Heart left ventricle (tissue), 16 donors: ENCODE measurements around the gene PASK. TPM values are rescaled to one million over a fixed set of nuclear protein-coding genes. Genes with fewer than 3 reads are reported as not detected.

Experiments
- ATAC-seq, 4 donors: fragments of 200-7000 bp; cut with Tn5 transposase; one replicate each; pipeline ENCODE4 v1.9.1; 2020 to 2022; ENCODE audit warnings: moderate library complexity in 4 of 4, mild to moderate bottlenecking in 3 of 4, moderate number of reproducible peaks in 1 of 4
- DNase-seq, 5 donors: peaks; one replicate each; pipeline ENCODE4 v3.0.0-alpha.2; 2020
- H3K27ac ChIP-seq, 12 donors: fragments of 200-600 bp; sonication (generic) in 4 of 12; one replicate each; pipeline versions ENCODE4 v1.5.0 to v1.8.0; 2016 to 2022; ENCODE audit warnings: mild to moderate bottlenecking in 2 of 12
- H3K27me3 ChIP-seq, 9 donors: fragments of 200-600 bp; sonication (generic) in 2 of 9; one replicate each; pipeline versions ENCODE4 v1.5.1 to v1.8.0; 2016 to 2022; ENCODE audit warnings: mild to moderate bottlenecking in 3 of 9
- H3K36me3 ChIP-seq, 9 donors: fragments of 200-600 bp; sonication (generic) in 2 of 9; one replicate each; pipeline versions ENCODE4 v1.5.0 to v1.8.0; 2018 to 2022; ENCODE audit warnings: mild to moderate bottlenecking in 2 of 9
- H3K4me1 ChIP-seq, 12 donors: fragments of 200-600 bp; sonication (generic) in 4 of 12; one replicate each; pipeline versions ENCODE4 v1.5.0 to v1.8.0; 2016 to 2022; ENCODE audit warnings: mild to moderate bottlenecking in 3 of 12
- H3K4me3 ChIP-seq, 12 donors: fragments of 200-600 bp; sonication (generic) in 4 of 12; one replicate each; pipeline versions ENCODE4 v1.5.0 to v1.8.0; 2017 to 2022; ENCODE audit warnings: mild to moderate bottlenecking in 9 of 12, moderate library complexity in 4 of 12
- H3K9me3 ChIP-seq, 12 donors: fragments of 200-600 bp; sonication (generic) in 4 of 12; one replicate each; pipeline versions ENCODE4 v1.5.0 to v1.8.0; 2016 to 2022; ENCODE audit warnings: mild to moderate bottlenecking in 1 of 12
- POLR2A ChIP-seq, 2 donors: fragments of 450-650 bp; IDR thresholded peaks; one replicate each; pipeline ENCODE4 v1.6.1; 2017; ENCODE audit warnings: antibody characterized with exemption in 2 of 2, mild to moderate bottlenecking in 2 of 2, moderate library complexity in 2 of 2
- WGBS, 4 donors: extraction: QIAGEN DNeasy Blood & Tissue Kit in 2 of 4; methylation state at CpG; one replicate each; pipeline versions ENCODE4 v1.1.5 to v1.1.7; 2013 to 2018; 5-methylcytosine and 5-hydroxymethylcytosine counted together
- intact Hi-C, 10 donors: fragments of 100-400 bp; cut with DNase I; formaldehyde crosslinking; loops; one replicate each; pipeline versions ENCODE4 v1.11.1 to v1.14.2; 2022
- polyA plus RNA-seq, 2 donors: library from polyadenylated mRNA; stranded (reverse); fragments of 200-250 nt; gene quantifications; one replicate each; pipeline ENCODE4 v1.2.3, GENCODE V29; 2013
- total RNA-seq, 9 donors: library from RNA; depleted of rRNA in 2 of 9; stranded (reverse); fragments of >200 nt in 2 of 9; fragmentation: NEBNext Ultra II Directional in 3 of 9; extraction: Animal tissue kit (Norgen Biotek cat#: 25700) in 3 of 9; gene quantifications; one replicate each; pipeline versions ENCODE4 v1.1.0 to v1.2.4, GENCODE V29; 2016 to 2023
- TF ChIP-seq, protein P1 (sequence below), 12 donors: fragments of 200-600 bp; sonication (generic) in 4 of 12; IDR thresholded peaks; one replicate each; pipeline versions ENCODE4 v1.5.0 to v1.8.0; 2018 to 2022; ENCODE audit warnings: antibody characterized with exemption in 12 of 12, mild to moderate bottlenecking in 5 of 12
- donor health status: ischemic (EF 13 %, LVEDD 7.1; RV severe dilation, severe dysfunction).
- donor health status: healthy with polysubstance abuse.
- donor health status: DM: no; HTN: yes; CAD: no.
- donor health status: DM: no; HTN: no; CAD: no.
- donor health status: ischemic (EF 25% LVEDD 6.9; RV normal size, moderate dysfunction).
- donor health status: ischemic (EF 25% LVEDD 5.7; RV mildly dilated, moderate dysfunction).
- donor health status: healthy.
- donor health status: DM: yes; HTN: yes; CAD: no.
- donor health status: ischemic (EF 35%, LVEDD 5.7; RV mildly dilated, moderate dysfunction).
- donor health status: nonischemic (EF 11% LVEDD 7.7; RV severe dilation, severe dysfunction).
- donor health status: DM: yes; HTN: yes; CAD: no.
- donor health status: PGD.
- donor health status: ischemic (EF 29% LVEDD 5.4; RV normal size, mild dysfunction).
- donor health status: nonischemic (EF 23%, LVEDD 6.1; RV moderate dilation, normal function).

The PASK gene
- total and polyA plus RNA-seq, 11 donors = 0.60 to 6.3 (median 1.6) TPM

DNA sequence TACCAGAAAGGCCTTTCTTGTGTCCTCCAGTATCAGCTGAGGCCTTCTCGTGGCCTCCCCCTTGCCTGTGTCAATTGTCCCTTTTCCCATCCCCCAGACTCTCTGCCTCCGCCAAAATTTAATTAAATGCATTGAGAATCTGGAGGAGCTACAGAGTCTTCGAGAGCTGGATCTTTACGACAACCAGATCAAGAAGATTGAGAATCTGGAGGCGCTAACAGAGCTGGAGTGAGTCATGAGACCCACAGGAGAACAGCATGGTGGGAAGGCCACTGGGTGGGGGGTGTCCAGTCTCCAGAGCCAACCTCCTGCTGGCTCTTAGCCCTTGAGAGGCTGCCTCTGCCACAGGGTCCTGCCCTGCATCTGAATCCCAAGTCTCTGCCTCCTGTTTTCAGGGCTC lies 9.8 kb upstream of the PASK start:
- Histone ChIP-seq H3K27me3 (no peaks in the 10 kb centered on the region), H3K4me1 (peaks cover 0 to 26% (median 18%) of the 10 kb centered on the region in 12 donors), H3K27ac (no peak overlapping the region), H3K9me3 (no peaks in the 10 kb centered on the region), H3K36me3 (peaks cover 0 to 70% (median 60%) of the 10 kb centered on the region in 9 donors), H3K4me3 (no peak overlapping the region)
- intact Hi-C loops = loop anchor here in 1 of 10 donors (10.0 kb wide), 1 partner anchor 476 kb away; the partner anchor contains the start of genes ATG4B and THAP4
- DNase-seq = no peak
- no peak for ATAC-seq
- 95 to 97% (median 96%) methylated on average over 5 of the region's 5 CpGs for WGBS, 4 donors
- no peak for TF ChIP-seq POLR2A (IDR thresholded peaks at IDR 0.05)
- TF ChIP-seq, protein P1, sequence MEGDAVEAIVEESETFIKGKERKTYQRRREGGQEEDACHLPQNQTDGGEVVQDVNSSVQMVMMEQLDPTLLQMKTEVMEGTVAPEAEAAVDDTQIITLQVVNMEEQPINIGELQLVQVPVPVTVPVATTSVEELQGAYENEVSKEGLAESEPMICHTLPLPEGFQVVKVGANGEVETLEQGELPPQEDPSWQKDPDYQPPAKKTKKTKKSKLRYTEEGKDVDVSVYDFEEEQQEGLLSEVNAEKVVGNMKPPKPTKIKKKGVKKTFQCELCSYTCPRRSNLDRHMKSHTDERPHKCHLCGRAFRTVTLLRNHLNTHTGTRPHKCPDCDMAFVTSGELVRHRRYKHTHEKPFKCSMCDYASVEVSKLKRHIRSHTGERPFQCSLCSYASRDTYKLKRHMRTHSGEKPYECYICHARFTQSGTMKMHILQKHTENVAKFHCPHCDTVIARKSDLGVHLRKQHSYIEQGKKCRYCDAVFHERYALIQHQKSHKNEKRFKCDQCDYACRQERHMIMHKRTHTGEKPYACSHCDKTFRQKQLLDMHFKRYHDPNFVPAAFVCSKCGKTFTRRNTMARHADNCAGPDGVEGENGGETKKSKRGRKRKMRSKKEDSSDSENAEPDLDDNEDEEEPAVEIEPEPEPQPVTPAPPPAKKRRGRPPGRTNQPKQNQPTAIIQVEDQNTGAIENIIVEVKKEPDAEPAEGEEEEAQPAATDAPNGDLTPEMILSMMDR (IDR thresholded peaks at IDR 0.05) = no peak

DNA sequence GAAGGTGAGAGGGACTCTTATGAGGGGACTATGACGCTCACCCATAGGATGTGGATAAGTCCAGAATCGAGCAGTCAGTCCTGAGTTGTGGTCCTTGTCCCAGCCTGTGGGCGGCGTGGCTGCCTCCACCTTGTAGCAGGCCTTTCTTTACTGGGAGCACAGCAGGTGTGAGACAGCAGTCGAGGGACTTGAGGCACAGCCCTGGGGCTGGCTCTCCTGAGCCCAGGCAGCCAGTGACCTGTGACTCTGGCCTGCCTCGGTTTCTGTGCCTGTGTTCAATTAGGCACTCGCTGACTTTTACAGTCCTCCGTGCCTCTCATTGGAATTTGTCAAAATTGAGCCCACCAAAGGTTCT lies 9.3 kb upstream of the PASK start:
- 85 to 91% (median 87%) methylated on average over 8 of the region's 8 CpGs for WGBS, 4 donors
- Histone ChIP-seq H3K4me3 (no peak overlapping the region), H3K36me3 (peaks cover 0 to 70% (median 60%) of the 10 kb centered on the region in 9 donors), H3K27me3 (no peaks in the 10 kb centered on the region), H3K9me3 (no peaks in the 10 kb centered on the region), H3K4me1 (peaks cover 0 to 23% (median 18%) of the 10 kb centered on the region in 12 donors), H3K27ac (no peak overlapping the region)
- ATAC-seq (no peak), DNase-seq (no peak)
- intact Hi-C loops = loop anchor here in 1 of 10 donors (10.0 kb wide), 1 partner anchor 476 kb away; the partner anchor contains the start of genes ATG4B and THAP4
- no peak for TF ChIP-seq POLR2A (IDR thresholded peaks at IDR 0.05)
- TF ChIP-seq, protein P1 (IDR thresholded peaks at IDR 0.05) = no peak

GRCh38 chr2:241157841-241158545 lies 8.7 kb upstream of the PASK start:
- intact Hi-C loops = loop anchor here in 1 of 10 donors (10.0 kb wide), 1 partner anchor 477 kb away; the partner anchor contains the start of genes ATG4B and THAP4
- Histone ChIP-seq H3K4me1 (peaks cover 0 to 18% (median 17%) of the 10 kb centered on the region in 12 donors), H3K27ac (no peak overlapping the region), H3K27me3 (no peaks in the 10 kb centered on the region), H3K4me3 (no peak overlapping the region), H3K9me3 (no peaks in the 10 kb centered on the region), H3K36me3 (peaks cover 0 to 67% (median 56%) of the 10 kb centered on the region in 9 donors)
- ATAC-seq (no peak), DNase-seq (no peak)
- TF ChIP-seq POLR2A (IDR thresholded peaks at IDR 0.05) = no peak
- TF ChIP-seq, protein P1 (IDR thresholded peaks at IDR 0.05) = no peak
- 92 to 94% (median 93%) methylated on average over 9 of the region's 9 CpGs for WGBS, 4 donors

GRCh38 chr2:241156971-241157441 lies 7.7 kb upstream of the PASK start:
- intact Hi-C loops = loop anchor here in 1 of 10 donors (10.0 kb wide), 1 partner anchor 478 kb away; the partner anchor contains the start of genes ATG4B and THAP4
- WGBS, 4 donors = 54 to 72% (median 67%) methylated on average over 5 of the region's 5 CpGs

More at GRCh38 chr2:241156971-241157441, 7.7 kb upstream of the PASK start:
- ATAC-seq = no peak
- Histone ChIP-seq H3K27ac (no peak overlapping the region), H3K27me3 (no peaks in the 10 kb centered on the region), H3K36me3 (peaks cover 0 to 67% (median 55%) of the 10 kb centered on the region in 9 donors), H3K4me3 (no peak overlapping the region), H3K4me1 (peaks cover 0 to 8% (median 8%) of the 10 kb centered on the region in 12 donors), H3K9me3 (no peaks in the 10 kb centered on the region)
- DNase-seq = no peak
- TF ChIP-seq, protein P1 (IDR thresholded peaks at IDR 0.05) = no peak
- TF ChIP-seq POLR2A (IDR thresholded peaks at IDR 0.05) = no peak
